LNCAP (cell line): ENCODE data around the gene CCDC57.

Source experiments
- CTCF ChIP-seq: fragments of 450-650 bp; IDR thresholded peaks from 2 replicates; pipeline ENCODE4 v1.5.1; 2017; ENCODE audit warnings: mild to moderate bottlenecking

The CCDC57 gene

GRCh38 chr17:82104797-82105416 lies 107.7 kb downstream of the CCDC57 start:
- no peak for TF ChIP-seq CTCF

GRCh38 chr17:82103553-82104451 lies 108.8 kb downstream of the CCDC57 start:
- TF ChIP-seq CTCF = no peak

- TF ChIP-seq CTCF = no peak
Observed at GRCh38 chr17:82101767-82102679, 110.6 kb downstream of the CCDC57 start.

GRCh38 chr17:82101301-82101715 lies 111.3 kb downstream of the CCDC57 start:
- TF ChIP-seq CTCF = no peak

GRCh38 chr17:82100502-82101298 lies 111.9 kb downstream of the CCDC57 start:
- no peak for TF ChIP-seq CTCF

GRCh38 chr17:82098939-82099763 lies 113.5 kb downstream of the CCDC57 start:
- no peak for TF ChIP-seq CTCF
